Non-pigmented ciliary epithelial cell (primary cell): ENCODE data around the gene USP37.

Experiments used
- DNase-seq: peaks from one replicate; pipeline ENCODE4 v3.0.0-alpha.2; 2010; ENCODE audit warnings: low read depth

The USP37 gene, protein sequence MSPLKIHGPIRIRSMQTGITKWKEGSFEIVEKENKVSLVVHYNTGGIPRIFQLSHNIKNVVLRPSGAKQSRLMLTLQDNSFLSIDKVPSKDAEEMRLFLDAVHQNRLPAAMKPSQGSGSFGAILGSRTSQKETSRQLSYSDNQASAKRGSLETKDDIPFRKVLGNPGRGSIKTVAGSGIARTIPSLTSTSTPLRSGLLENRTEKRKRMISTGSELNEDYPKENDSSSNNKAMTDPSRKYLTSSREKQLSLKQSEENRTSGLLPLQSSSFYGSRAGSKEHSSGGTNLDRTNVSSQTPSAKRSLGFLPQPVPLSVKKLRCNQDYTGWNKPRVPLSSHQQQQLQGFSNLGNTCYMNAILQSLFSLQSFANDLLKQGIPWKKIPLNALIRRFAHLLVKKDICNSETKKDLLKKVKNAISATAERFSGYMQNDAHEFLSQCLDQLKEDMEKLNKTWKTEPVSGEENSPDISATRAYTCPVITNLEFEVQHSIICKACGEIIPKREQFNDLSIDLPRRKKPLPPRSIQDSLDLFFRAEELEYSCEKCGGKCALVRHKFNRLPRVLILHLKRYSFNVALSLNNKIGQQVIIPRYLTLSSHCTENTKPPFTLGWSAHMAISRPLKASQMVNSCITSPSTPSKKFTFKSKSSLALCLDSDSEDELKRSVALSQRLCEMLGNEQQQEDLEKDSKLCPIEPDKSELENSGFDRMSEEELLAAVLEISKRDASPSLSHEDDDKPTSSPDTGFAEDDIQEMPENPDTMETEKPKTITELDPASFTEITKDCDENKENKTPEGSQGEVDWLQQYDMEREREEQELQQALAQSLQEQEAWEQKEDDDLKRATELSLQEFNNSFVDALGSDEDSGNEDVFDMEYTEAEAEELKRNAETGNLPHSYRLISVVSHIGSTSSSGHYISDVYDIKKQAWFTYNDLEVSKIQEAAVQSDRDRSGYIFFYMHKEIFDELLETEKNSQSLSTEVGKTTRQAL

DNA sequence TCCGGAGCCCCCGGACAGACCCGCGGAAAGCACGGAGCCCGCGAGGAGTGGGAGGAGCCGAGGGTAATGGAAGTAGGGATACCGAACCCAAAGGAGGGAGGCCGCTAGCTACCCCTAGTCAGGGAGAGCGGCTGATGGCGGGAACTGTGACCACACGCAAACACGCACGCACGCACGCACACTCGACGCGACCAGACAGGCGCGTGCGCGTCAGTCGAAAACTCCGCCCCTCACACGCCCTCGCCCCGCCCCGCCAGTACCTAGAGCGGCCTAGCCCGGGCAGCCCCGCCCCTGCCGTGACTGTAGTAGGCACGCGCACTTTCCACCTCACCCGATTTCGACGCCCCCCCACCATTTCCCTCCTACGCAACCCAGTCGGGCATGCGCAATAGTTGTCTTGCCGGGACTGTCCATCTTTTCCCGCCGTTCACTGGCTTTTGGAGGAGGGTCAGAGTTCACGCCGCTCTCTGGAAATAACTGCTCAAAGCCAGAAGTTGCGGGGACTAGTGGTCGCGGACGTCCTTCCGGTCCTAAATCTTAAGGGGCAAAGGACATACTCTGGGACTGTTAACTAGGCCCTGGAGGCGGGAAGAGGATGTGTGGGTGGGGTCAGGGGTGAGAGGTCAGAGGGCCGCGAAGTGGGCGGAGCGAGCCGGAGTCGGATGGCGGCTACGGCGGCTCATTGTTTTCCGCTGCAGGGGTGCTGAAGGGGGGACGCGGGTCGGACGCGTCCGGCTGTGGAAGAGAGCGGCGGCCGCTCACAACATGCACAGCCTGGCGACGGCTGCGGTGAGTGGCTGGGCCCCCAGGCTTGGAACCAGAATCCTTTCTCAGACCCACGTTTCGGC, at the start of gene USP37, which contains the start of gene CNOT9:
Gene USP37, minus strand, starts transcription at position 162 of the 848 bp plus-strand sequence. CDS start 9,698 bp downstream, outside the sequence.
Gene CNOT9, plus strand, starts transcription at position 650 of the 848 bp plus-strand sequence. Its CDS starts 116 bp downstream, at position 766.
- DNase-seq = peak; percentile 88

DNA sequence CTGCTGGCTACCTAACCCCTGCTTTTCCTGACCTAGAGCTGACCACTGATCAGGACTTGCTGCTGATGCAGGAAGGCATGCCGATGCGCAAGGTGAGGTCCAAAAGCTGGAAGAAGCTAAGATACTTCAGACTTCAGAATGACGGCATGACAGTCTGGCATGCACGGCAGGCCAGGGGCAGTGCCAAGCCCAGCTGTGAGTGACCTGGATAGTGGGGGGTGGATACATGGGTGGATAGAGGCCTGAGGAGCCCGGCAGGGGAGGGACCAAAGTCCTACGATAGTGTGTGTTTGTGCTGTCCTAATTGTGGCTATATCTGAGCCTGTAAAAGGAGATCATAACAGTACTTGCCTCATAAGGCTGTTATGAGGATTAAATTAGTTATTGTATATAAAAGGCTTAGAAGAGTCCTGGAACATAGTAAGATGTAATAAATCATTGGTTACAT, 47.7 kb upstream of the USP37 start:
- no peak for DNase-seq

DNA sequence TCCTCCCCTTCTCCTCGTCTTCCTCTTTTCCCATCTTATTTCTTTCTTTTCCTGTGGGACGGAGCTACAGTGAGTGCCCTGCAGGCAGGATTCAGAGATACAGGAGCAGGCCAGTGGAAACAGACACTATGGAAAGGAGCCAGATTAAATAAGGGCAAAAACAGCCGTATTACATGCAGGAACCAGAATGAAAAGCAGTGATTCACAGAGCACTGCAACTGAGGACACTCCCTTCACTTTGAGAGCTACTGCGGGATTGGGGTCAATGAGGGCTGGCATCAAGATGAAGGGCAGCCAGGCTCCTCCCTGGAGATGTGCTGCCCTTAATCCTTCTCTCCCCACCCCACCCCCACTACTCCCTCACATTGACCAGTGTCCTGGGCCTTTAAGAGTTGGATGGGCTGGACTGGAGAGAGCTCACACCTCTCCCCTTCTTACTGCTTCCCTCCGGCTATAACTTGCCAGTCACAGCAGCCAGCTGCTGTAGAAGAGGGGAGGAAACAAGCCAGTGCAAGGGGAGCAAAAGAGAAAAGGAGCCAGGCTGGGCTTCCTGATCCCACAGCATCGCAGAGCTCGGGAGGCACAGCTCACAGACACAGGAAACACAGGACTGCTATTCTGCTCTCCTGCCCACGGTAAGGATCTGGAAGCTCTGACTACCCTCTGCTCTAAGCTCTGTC, 39.4 kb upstream of the USP37 start, which contains the start of gene PLCD4:
Gene PLCD4, plus strand, starts transcription at position 464 of the 680 bp plus-strand sequence. CDS start 7,841 bp downstream, outside the sequence.
- no peak for DNase-seq

DNA sequence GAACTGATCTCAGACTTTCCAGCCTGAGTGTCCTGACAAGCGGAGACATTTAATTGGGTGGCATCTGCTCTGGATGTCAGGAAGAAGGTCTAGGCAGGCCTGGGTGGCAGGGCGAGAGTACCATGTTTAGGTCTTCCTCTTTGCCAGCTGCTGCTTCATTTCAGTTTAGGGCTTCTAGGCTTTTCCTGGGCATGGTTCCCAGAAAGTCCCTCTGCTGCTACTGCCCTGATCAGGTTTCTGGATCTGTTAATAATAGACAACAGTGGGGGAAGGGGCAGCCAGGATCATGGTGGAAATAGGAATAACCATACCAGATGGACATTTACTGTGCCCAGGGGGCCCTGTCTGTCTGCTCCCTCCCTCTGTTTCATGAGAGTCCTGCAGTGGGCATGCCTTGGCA, 37.3 kb upstream of the USP37 start:
- DNase-seq = no peak

DNA sequence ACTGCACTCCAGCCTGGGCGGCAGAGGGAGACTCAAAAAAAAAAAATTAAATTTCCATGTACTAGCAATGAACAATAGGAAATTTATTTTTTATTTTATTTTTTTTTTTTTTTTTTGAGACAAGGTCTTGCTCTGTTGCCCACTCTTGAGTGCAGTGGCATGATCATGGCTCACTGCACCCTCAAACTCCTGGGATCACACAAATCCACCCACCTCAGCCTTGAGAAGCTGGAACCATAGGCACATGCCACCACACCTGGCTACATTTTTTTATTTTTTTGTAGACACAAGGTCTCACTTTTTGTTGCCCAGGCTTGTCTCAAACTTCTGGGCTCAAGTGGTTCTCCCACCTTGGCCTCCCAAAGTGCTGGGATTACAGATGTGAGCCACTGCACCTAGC, 17.4 kb upstream of the USP37 start:
- DNase-seq = no peak

DNA sequence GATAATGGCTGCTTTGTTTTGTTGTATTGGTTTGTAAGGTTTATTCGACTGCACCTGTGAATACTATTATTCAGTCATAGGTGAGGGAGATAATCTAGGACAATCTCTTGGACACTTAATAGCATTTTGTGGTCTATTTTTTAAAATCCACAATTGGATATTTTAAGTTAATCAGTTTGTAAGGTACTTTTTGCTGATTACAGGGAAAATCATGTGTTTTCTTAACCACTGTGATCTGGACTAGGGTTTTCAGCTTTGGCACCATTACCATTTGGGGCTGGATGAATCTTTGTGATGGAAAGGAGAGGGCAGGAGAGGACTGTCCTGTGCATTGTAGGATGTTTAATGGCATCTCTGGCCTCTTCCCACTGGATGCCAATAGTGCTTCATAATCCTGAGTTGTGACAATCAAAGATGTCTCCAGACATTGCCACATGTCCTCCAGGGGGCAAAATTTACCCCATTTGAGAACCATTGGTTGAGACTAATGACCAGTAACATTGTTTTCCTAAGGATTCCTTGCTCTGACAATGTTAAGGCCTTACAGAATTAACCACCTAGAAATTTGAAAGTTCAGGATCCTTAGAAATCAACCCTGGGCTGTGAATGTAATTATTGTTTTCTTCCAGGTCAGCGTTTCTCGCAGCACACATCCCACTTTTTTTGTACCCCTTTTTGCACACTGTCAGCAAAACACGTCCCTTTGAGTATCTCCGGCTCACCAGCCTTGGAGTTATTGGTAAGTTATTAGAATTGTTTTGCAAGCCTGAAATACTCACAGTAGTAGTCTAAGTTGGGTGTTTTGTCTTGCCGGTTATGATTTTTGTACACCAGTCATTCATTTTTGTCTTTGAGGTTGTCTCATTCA, 16.1 kb upstream of the USP37 start:
- DNase-seq = no peak

DNA sequence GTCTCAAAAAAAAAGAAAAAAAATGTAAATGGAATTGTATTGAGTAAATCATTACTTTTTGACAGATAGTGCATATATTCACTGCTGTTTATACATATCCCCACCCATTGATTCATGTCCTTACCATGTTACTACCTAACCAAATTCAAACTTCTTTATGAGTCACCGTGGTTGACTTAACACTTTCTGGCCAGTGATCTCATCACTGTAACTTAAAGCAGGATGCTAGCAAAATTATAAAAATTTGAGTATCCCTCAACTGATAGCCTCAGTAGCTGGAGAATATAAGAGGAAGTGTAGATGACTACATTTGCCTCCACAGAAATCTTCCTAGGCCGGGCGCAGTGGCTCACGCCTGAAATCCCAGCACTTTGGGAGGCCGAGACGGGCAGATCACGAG, 13.9 kb upstream of the USP37 start:
- peak; percentile 65 for DNase-seq

DNA sequence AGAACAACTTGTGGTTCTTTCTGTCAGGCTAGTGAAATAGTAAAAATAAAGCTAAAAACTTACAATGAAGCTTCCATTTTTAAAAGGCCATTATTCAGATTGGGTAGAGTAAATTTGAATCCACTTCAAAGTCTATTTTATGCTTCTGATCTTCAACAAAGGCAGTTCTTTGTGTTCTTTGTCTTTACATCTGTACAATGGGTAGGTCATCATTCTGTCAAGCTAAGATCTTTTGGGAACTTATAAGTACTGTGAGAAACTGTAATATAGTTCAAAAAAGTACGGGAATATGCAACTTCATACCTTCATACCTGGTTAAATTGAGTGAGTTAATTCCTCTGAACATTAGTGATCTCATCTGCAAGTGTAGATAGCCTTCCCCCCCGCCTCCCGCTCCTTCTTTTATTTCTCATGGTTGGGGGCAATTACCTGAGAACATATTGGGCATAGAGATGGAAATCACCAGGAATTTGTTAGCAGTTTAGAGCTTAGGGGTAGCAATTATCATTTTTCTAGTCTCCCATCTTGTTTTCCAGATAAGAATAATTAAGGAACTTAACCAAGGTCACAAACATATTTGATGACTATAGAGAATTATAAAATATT, 10.2 kb upstream of the USP37 start:
- DNase-seq = no peak

DNA sequence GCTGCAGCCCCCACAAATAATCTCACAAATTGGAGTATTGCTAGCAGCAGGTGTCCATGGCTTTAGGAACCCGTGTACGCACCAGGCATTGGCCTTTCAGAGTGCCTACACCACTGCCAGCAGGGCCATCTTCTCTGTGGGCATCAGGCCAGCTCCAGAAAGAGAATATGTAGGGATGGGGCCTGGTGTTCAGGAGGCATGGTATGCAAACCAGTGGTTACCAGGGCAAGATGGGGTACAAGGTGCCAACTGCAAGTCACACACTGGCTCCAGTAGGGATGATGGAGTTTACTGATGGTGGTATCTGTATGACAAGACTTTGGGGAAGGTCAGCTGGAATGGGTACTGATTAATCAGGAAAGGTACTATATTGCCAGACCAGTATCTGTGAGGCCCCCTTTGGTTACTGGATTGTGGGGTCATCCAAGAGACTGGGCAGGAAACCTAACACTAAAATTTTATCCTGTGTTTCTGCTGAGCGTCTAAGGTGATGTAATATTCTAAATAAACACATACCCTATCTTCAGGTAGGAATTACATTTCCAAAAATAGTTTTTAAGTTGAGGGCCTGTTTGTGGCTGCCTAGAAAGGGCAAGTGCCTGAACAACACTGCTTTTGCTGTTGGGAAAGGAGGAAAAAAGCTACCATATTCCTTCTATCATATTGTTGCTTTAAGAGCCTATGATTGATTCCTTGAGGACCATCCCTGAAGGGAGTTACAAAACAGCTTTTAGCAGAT, 9.5 kb upstream of the USP37 start:
- no peak for DNase-seq

DNA sequence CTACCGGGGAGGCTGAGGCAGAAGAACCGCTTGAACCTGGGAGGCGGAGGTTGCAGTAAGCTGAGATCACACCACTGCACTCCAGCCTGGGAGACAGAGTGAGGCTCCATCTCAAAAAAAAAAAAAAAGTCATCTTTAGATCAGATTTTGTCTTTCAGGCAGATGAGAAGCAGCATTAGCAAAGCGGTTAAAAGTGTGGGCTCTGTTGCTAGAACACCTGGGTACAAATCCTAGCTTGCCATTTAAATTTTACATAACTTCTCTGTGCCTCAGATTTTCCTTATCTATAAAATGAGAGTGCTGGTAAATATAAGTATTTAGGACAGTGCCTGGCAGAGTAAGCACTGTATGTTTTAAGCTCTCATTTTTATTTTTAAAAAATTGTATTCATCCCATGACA, 8.7 kb upstream of the USP37 start:
- no peak for DNase-seq

DNA sequence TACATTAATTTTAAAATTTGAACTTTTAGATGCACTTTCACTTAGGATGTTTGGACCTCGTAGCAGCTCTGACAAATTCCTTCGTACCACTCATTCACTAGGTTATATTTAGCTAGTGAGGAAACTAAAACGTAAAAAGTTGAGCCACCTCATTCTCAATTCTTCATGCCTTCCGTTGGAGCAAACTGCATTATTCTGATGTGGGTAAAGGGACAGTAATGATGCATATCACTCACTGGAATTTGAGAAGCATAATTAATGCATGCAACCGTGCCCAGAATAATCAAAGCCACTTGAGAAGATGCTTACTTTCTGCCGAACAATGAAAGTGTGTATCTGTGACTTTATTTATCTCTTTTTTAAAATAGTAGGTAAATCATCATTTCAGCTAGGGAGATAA, 2.7 kb upstream of the USP37 start:
- peak; percentile 13 for DNase-seq

DNA sequence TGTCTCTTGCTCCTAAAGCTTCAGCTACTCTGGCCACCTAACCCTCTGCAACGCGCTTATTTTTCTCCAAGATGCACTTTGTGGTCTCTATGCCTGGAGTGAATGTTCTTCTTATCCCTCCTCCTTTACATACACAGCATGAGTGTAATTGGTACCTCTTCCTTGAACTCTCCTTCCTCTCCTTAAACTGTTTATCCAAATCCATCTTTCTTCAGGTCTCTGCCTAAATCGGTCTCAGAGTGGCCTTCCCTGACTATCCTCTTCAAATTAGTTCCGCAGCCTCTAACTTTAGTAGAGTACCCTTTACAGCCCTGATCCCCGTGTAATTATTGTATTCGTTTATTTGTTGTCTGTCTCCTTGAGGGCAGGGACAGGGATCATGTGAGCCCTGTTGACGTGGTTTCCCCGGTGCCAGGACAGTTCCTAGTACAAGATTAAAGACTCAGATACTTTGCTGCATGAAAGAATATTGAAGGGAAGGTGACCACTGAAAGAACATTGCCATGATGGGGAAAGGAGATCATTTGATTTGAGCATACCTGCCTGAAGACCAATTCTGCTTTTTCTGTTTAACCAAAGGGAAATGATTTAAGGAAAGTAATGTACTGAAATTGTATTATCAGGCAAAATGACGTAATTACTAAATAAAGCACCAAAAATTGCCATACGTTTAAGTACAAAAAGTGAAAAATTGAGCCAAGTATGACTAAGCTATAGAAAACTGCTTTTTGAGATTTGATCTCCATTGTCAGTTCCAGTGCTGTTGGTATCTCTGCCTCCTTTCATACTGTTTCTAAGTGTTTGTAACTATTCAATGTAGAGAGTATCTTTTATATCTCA, 1.7 kb upstream of the USP37 start:
- peak; percentile 19 for DNase-seq

DNA sequence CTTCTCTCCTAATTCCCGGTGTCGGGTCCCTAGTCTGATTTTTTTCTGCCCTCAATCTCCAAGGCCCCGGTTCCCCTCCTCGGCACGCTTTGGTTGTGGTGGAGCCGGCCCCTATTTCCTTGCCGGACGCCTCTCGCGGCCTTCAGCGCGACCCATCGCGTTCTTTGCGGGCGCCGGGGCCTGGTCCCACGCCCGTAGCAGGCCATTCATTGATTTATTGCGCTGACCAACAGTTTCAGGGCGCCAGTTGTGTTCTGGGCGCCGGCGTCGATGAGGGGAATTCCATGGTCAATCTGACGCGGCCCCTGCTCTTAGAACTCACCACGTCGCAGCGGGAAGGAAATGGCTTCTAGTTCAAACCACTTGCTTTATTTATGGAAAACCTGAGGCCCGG, 884 bp upstream of the USP37 start:
- DNase-seq = peak; percentile 14

DNA sequence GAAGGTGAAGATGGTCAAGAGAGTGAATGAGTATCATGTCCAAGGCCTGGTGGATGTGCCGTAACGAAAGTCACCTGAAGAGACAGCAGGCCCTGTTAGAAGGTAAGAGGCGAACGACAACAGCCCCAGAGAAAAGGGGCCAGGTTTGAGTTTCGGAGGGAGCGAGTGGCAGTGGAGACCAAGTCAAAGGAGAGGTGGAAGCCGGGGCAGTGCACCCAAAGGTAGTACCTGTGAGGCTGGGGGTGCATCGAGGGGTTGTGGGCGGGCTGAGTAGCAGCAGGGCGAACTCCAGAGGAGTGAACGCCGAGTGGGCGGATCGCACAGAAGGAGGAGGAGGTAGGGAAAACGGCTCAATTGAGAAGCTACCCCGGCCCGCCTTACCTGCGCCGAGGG, 358 bp downstream of the USP37 start:
- no peak for DNase-seq

DNA sequence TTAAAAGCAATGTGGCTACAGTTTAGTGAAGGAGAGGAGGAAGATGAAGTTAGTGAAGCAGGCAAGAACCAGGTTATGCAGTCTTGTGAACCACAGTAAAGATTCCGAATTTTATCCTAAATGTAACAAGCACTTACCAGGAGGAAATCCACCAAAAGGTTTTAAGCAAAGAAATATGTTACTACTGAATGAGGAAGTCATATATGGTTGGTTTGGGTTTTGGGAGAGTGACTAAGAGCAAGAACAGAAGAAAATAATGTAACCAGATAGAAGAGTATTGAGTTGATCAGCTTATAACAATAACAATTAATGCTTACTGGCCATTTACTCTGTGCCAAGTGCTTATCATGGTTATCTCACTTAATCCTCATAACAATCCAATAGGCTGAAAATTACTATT, 1.9 kb downstream of the USP37 start:
- DNase-seq = no peak

DNA sequence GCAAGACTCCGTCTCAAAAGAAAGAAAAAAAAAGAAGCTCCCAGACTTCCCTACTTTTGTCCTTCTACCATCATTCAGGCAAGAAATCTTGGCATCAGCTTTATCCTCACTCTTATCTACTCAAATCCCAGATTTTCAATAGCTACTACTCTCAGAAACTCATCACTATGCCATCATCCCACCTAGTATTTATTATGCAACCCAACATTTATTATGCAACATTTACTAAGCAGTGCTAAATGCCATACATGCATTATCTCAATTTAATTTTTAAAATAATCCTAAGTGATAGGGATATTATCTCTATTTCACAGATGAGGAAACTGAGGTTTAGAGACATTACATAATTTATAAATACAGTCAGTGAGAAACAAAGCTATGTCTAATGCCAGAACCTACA, 4.1 kb downstream of the USP37 start:
- DNase-seq = no peak

DNA sequence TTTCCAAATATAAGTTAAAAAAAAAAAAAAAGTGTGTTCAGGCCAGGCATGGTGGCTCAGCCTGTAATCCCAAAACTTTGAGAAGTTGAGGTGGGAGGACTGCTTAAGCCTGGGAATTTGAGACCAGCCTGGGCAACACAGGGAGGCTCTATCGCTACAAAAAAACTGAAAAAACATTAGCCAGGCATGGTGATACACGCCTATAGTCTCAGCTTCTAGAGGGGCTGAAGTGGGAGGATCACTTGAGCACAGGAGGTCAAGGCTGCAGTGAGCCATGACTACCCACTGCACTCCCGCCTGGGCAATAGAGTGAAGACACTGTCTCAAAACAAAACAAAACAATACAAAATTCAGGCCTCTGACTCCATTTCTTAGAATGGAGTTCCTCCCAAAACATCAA, 9.2 kb downstream of the USP37 start:
- DNase-seq = no peak

DNA sequence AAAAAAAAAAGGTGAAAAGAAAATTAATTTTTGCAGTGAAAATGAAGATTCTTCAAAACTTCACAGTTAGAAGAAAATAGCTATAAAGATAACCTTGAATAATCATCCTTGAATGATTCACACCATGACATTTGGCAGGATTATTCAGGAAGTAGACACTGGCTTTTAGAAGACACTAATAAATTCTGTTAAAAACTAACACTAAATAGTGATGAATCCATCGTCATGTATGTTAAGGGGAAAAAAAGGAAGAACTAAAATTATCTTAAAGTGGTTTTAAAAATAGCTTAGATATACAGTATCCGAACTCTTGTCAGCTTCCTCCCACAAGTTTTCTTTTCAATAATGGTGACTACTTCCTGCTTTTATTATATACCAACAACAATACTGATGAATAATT, 10.2 kb downstream of the USP37 start:
- DNase-seq = no peak
